HL-60 (cell line): ENCODE measurements around the gene OR2D3.

Experiments used
- CTCF ChIP-seq: IDR thresholded peaks from one replicate; pipeline ENCODE4 v1.5.1; 2011; ENCODE audit warnings: low read length, control low read depth, inconsistent platforms; ENCODE audit not compliant: insufficient read depth
- POLR2AphosphoS5 ChIP-seq: IDR thresholded peaks from 2 replicates; pipeline ENCODE4 v1.6.1; 2012; ENCODE audit warnings: low read depth

- TF ChIP-seq CTCF (no peak), POLR2AphosphoS5 (no peak)
These were observed 22.3 kb downstream of the OR2D3 start for GRCh38 chr11:6943131-6943530.
